ENCODE measurements around the gene USP9Y. TPM values are rescaled to one million over a fixed set of nuclear protein-coding genes. Genes with fewer than 3 reads are reported as not detected.

The USP9Y gene
- total RNA-seq, 2 experiments from 2014 or later, result 12.4 to 15.6 TPM

DNA sequence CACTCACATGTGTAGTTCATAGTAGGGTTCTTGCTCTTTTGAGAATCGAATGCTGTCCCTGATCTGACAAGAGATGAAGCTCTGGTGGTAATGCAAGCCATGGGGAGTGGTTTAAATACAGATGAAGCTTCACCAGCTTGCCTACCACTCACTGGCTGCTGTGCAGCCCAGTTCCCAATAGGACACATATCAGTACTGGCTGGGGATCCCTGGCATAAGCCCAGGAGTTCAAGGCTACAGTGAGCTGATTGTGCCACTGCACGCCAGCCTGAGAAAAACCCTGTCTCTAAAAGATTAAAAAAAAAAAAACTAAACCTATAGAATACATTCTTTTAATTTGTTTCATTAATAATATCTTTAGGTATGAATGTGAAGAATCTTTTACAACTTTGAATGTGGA lies 136.5 kb downstream of the USP9Y start:
- TF ChIP-seq, protein P1, sequence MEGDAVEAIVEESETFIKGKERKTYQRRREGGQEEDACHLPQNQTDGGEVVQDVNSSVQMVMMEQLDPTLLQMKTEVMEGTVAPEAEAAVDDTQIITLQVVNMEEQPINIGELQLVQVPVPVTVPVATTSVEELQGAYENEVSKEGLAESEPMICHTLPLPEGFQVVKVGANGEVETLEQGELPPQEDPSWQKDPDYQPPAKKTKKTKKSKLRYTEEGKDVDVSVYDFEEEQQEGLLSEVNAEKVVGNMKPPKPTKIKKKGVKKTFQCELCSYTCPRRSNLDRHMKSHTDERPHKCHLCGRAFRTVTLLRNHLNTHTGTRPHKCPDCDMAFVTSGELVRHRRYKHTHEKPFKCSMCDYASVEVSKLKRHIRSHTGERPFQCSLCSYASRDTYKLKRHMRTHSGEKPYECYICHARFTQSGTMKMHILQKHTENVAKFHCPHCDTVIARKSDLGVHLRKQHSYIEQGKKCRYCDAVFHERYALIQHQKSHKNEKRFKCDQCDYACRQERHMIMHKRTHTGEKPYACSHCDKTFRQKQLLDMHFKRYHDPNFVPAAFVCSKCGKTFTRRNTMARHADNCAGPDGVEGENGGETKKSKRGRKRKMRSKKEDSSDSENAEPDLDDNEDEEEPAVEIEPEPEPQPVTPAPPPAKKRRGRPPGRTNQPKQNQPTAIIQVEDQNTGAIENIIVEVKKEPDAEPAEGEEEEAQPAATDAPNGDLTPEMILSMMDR (conservative IDR thresholded peaks at IDR 0.05; ENCODE audit: low read length), result no peak
- no peak for TF ChIP-seq EZH2phosphoT487 (IDR thresholded peaks at IDR 0.05; ENCODE audit: borderline replicate concordance, low read depth, low read length)
- H2AFZ ChIP-seq (ENCODE audit: low read length), result no peak overlapping the region
- no peak overlapping the region for H3K4me3 ChIP-seq (ENCODE audit: low read depth, low read length, poor library complexity, severe bottlenecking)
- H3K4me1 ChIP-seq (ENCODE audit: insufficient read depth, low read length, poor library complexity, severe bottlenecking), result no peaks in the 10 kb centered on the region
- H3K27ac ChIP-seq (ENCODE audit: low read depth, low read length, poor library complexity, severe bottlenecking), result no peak overlapping the region
- H3K9me3 ChIP-seq (ENCODE audit: low read length), result no peaks in the 10 kb centered on the region
- ChIA-PET POLR2A (interaction anchor here (0.6 kb wide), 1 partner anchor 31 kb away, joined by 3 read pairs; no protein-coding TSS in a partner anchor), CTCF (ENCODE audit: unreplicated experiment) (no interaction called here)
- H4K20me1 ChIP-seq (ENCODE audit: insufficient read depth, low read length), result no peaks in the 10 kb centered on the region
- H3K36me3 ChIP-seq (ENCODE audit: insufficient read depth, low read length), result no peaks in the 10 kb centered on the region
- no TSS peak for BruUV-seq (replicated peaks)
- no peak overlapping the region for H3K4me2 ChIP-seq (ENCODE audit: low read length)
- no peaks in the 10 kb centered on the region for H3K79me2 ChIP-seq (ENCODE audit: insufficient read depth, low read depth, low read length)
- H3K9me2 ChIP-seq (ENCODE audit: insufficient read depth, low read length), result no peaks in the 10 kb centered on the region
- intact Hi-C loops (cut with micrococcal nuclease; ENCODE audit: unreplicated experiment), result no loop called here
- DNase-seq (ENCODE audit: low spot score), result no peak

DNA sequence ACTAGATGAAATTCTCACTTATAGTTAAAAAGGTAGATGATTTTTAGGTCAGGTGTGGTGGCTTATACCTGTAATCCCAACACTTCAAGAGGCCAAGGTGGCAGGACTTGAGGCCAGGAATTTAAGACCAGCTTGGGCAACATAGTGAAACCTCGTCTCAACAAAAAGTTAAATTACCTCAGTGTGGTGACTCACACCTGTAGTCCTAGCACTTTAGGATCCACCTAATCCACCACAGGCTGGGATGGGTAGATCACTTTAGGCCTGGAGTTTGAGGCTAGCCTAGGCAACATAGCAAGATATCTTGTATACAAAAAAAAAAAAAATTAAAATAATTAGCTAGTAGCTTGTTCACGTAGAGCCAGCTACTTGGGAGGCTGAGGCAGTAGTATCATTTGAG lies 140.3 kb downstream of the USP9Y start:
- Histone ChIP-seq H3K4me2 (ENCODE audit: low read length) (no peak overlapping the region), H2AFZ (ENCODE audit: low read length) (no peak overlapping the region), H3K27ac (ENCODE audit: low read depth, low read length, poor library complexity, severe bottlenecking) (no peak overlapping the region), H3K4me3 (ENCODE audit: low read depth, low read length, poor library complexity, severe bottlenecking) (no peak overlapping the region), H3K79me2 (ENCODE audit: insufficient read depth, low read depth, low read length) (no peaks in the 10 kb centered on the region), H3K4me1 (ENCODE audit: insufficient read depth, low read length, poor library complexity, severe bottlenecking) (no peaks in the 10 kb centered on the region), H4K20me1 (ENCODE audit: insufficient read depth, low read length) (no peaks in the 10 kb centered on the region), H3K9me3 (ENCODE audit: low read length) (no peaks in the 10 kb centered on the region), H3K36me3 (ENCODE audit: insufficient read depth, low read length) (peaks cover 4% of the 10 kb centered on the region; the same call in 1 of the 2 replicates), H3K9me2 (ENCODE audit: insufficient read depth, low read length) (no peaks in the 10 kb centered on the region)
- CTCF ChIA-PET (ENCODE audit: unreplicated experiment), result no interaction called here
- POLR2A ChIA-PET, result interaction anchor here (0.6 to 0.9 kb wide), 2 partner anchors 12 to 297 kb away, joined by 3 read pairs; no protein-coding TSS in a partner anchor
- BruUV-seq (replicated peaks), result no TSS peak
- TF ChIP-seq EZH2phosphoT487 (IDR thresholded peaks at IDR 0.05; ENCODE audit: borderline replicate concordance, low read depth, low read length), result no peak
- TF ChIP-seq, protein P1 (conservative IDR thresholded peaks at IDR 0.05; ENCODE audit: low read length), result no peak
- intact Hi-C loops (cut with micrococcal nuclease; ENCODE audit: unreplicated experiment), result no loop called here
- DNase-seq (ENCODE audit: low spot score), result no peak

DNA sequence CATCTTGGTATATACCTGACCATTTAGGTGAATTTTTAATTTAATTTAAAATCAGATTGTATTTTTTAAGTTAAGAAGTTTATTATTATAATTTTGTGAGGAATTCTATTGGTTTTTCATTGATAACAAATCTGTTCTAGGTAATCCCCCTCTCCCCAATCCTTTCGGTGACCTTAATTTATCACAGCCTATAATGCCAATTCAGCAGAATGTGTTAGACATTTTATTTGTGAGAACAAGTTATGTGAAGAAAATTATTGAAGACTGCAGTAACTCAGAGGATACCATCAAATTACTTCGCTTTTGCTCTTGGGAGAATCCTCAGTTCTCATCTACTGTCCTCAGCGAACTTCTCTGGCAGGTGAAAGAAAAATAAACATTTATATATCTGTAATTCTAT lies 145.8 kb downstream of the USP9Y start:
- no TSS peak for BruUV-seq (replicated peaks)
- Histone ChIP-seq H3K27ac (ENCODE audit: low read depth, low read length, poor library complexity, severe bottlenecking) (no peak overlapping the region), H2AFZ (ENCODE audit: low read length) (no peak overlapping the region), H3K4me2 (ENCODE audit: low read length) (no peak overlapping the region), H4K20me1 (ENCODE audit: insufficient read depth, low read length) (no peaks in the 10 kb centered on the region), H3K9me3 (ENCODE audit: low read length) (no peaks in the 10 kb centered on the region), H3K4me1 (ENCODE audit: insufficient read depth, low read length, poor library complexity, severe bottlenecking) (no peaks in the 10 kb centered on the region), H3K9me2 (ENCODE audit: insufficient read depth, low read length) (no peaks in the 10 kb centered on the region), H3K36me3 (ENCODE audit: insufficient read depth, low read length) (peaks cover 4% of the 10 kb centered on the region), H3K4me3 (ENCODE audit: low read depth, low read length, poor library complexity, severe bottlenecking) (no peak overlapping the region), H3K79me2 (ENCODE audit: insufficient read depth, low read depth, low read length) (no peaks in the 10 kb centered on the region)
- ChIA-PET CTCF (ENCODE audit: unreplicated experiment) (no interaction called here), POLR2A (no interaction called here)
- DNase-seq (ENCODE audit: low spot score), result no peak
- TF ChIP-seq EZH2phosphoT487 (IDR thresholded peaks at IDR 0.05; ENCODE audit: borderline replicate concordance, low read depth, low read length), result no peak
- TF ChIP-seq, protein P1 (conservative IDR thresholded peaks at IDR 0.05; ENCODE audit: low read length), result no peak
- intact Hi-C loops (cut with micrococcal nuclease; ENCODE audit: unreplicated experiment), result no loop called here

Measured in OCI-LY7 (cell line).